K562 (cell line): ENCODE results near the gene ETFBKMT. TPM values are rescaled to one million over a fixed set of nuclear protein-coding genes. Genes with fewer than 3 reads are reported as not detected.
A peak's percentile ranks its signal among the peaks of the same experiment; 100 is the strongest.

Experiments used
- ASH1L ChIP-seq: fragments of 450-650 bp; IDR thresholded peaks from 2 replicates; pipeline ENCODE4 v1.6.1; 2018; ENCODE audit warnings: borderline replicate concordance, mild to moderate bottlenecking, low read depth; ENCODE audit not compliant: partially characterized antibody
- CBX5 ChIP-seq: IDR thresholded peaks from 2 replicates; pipeline ENCODE4 v1.6.1; 2014; ENCODE audit warnings: low read depth, borderline replicate concordance
- CHD4 ChIP-seq: fragments of 200-600 bp; sonication (generic); IDR thresholded peaks from 3 replicates; pipeline ENCODE4 v1.6.1; 2012; ENCODE audit warnings: low read depth, mild to moderate bottlenecking, mixed read lengths, low read length, inconsistent platforms; ENCODE audit not compliant: insufficient read depth, insufficient replicate concordance, poor library complexity, severe bottlenecking
- CXXC5 ChIP-seq: fragments of 250-450 bp; sonication (Bioruptor Pico); IDR thresholded peaks from 2 replicates; pipeline ENCODE4 v1.8.0; 2022; ENCODE audit warnings: inconsistent platforms, mild to moderate bottlenecking, moderate library complexity
- DIDO1 ChIP-seq: fragments of 450-650 bp; IDR thresholded peaks from 2 replicates; pipeline ENCODE4 v1.6.1; 2016; ENCODE audit warnings: low read depth, missing biosample characterization, missing genetic modification characterization
- ELK1 ChIP-seq: sonication (generic); formaldehyde crosslinking; IDR thresholded peaks from 2 replicates; pipeline ENCODE4 v1.8.1; 2022; ENCODE audit warnings: missing genetic modification reagents
- HMBOX1 ChIP-seq: sonication (generic); IDR thresholded peaks from 2 replicates; pipeline ENCODE4 v1.6.1; 2016
- KDM5B ChIP-seq: fragments of 200-600 bp; sonication (generic); IDR thresholded peaks from 2 replicates; pipeline ENCODE4 v1.6.1; 2012; ENCODE audit warnings: low read depth, mild to moderate bottlenecking, moderate library complexity, low read length, control low read depth, inconsistent platforms; ENCODE audit not compliant: insufficient replicate concordance
- KHSRP ChIP-seq: fragments of 450-650 bp; IDR thresholded peaks from 2 replicates; pipeline ENCODE4 v1.6.1; 2017
- MEF2D ChIP-seq: conservative IDR thresholded peaks from 2 replicates; pipeline ENCODE4 v1.6.1; 2016; ENCODE audit warnings: low read depth, missing genetic modification characterization, missing compliant biosample characterization
- PRDM10 ChIP-seq: fragments of 450-650 bp; IDR thresholded peaks from 2 replicates; pipeline ENCODE4 v1.6.1; 2018; ENCODE audit not compliant: partially characterized antibody
- PRPF4 ChIP-seq: fragments of 200-400 bp; formaldehyde crosslinking; IDR thresholded peaks from one replicate; pipeline ENCODE4 v1.6.1; 2017; ENCODE audit warnings: low read length, low read depth, mild to moderate bottlenecking; ENCODE audit not compliant: insufficient read depth, poor library complexity, severe bottlenecking
- RBM22 ChIP-seq: fragments of 200-400 bp; formaldehyde crosslinking; IDR thresholded peaks from 2 replicates; pipeline ENCODE4 v1.6.1; 2018; ENCODE audit warnings: low read length, low read depth; ENCODE audit not compliant: poor library complexity, severe bottlenecking
- SIN3B ChIP-seq: fragments of 450-650 bp; IDR thresholded peaks from 2 replicates; pipeline ENCODE4 v1.6.1; 2017; ENCODE audit warnings: low read depth, mild to moderate bottlenecking, moderate library complexity
- SMARCE1 ChIP-seq: fragments of 450-650 bp; IDR thresholded peaks from 2 replicates; pipeline ENCODE4 v1.7.1; 2016; ENCODE audit warnings: mild to moderate bottlenecking
- ZBTB26 ChIP-seq: fragments of 450-650 bp; formaldehyde crosslinking; IDR thresholded peaks from 2 replicates; pipeline ENCODE4 v1.4.0; 2022; ENCODE audit warnings: missing genetic modification characterization
- ZC3H4 ChIP-seq: sonication (generic); formaldehyde crosslinking; IDR thresholded peaks from 2 replicates; pipeline ENCODE4 v1.9.0; 2021; ENCODE audit warnings: missing genetic modification reagents, borderline replicate concordance
- ZNF12 ChIP-seq: sonication (generic); formaldehyde crosslinking; IDR thresholded peaks from 2 replicates; pipeline ENCODE4 v1.4.0; 2020; ENCODE audit warnings: mild to moderate bottlenecking, missing genetic modification reagents
- ZNF507 ChIP-seq: conservative IDR thresholded peaks from 2 replicates; pipeline ENCODE4 v1.6.1; 2017; ENCODE audit warnings: missing genetic modification characterization, missing compliant biosample characterization
- ZNF551 ChIP-seq: fragments of 250-450 bp; sonication (Bioruptor Pico); IDR thresholded peaks from 2 replicates; pipeline ENCODE4 v1.5.0; 2021; ENCODE audit warnings: mild to moderate bottlenecking, moderate library complexity
- ZNF668 ChIP-seq: fragments of 250-450 bp; sonication (Bioruptor Pico); IDR thresholded peaks from 2 replicates; pipeline ENCODE4 v1.8.0; 2022; ENCODE audit warnings: mild to moderate bottlenecking, inconsistent platforms
- ZNF778 ChIP-seq: fragments of 450-650 bp; formaldehyde crosslinking; IDR thresholded peaks from 2 replicates; pipeline ENCODE4 v1.4.0; 2020; ENCODE audit warnings: mild to moderate bottlenecking, moderate library complexity
- polyA plus RNA-seq, 8 experiments: library from polyadenylated mRNA; depleted of rRNA in 4 of 8; stranded (reverse) in 5 of 8; unstranded in 3 of 8; fragments of >200 nt; fragmentation: Nextera tagmentation in 2 of 8; fragmentation: Illumina TruSeq in 1 of 8; extraction: Ambion mirVana in 2 of 8; extraction: Trizol in 1 of 8; gene quantifications; 2 replicates each; pipeline versions ENCODE4 v1.2.1 to v1.2.3, GENCODE V29; 2011 to 2014; ENCODE audit warnings: inconsistent platforms in 1 of 8, missing spikeins in 1 of 8
- total RNA-seq, 7 experiments: library from RNA; depleted of rRNA in 6 of 7; stranded (reverse); fragments of >200 nt in 6 of 7; fragmentation: Illumina TruSeq in 2 of 7; extraction: Trizol in 2 of 7; gene quantifications; 2 replicates each; pipeline versions ENCODE4 v1.2.1 to v1.2.3, GENCODE V29; 2011 to 2021; ENCODE audit warnings: low replicate concordance in 1 of 7

Gene ETFBKMT
- total and polyA plus RNA-seq, 9 of the 15 experiments (the other 6 are each of a cell fraction or from before 2014, with no cell fraction given): 0.18 to 1.7 (median 0.96) TPM

- TF ChIP-seq ZC3H4 (CRISPR knock-in tag) (no peak), SIN3B (no peak), PRDM10 (peak; percentile 31), KHSRP (no peak), ZNF668 (CRISPR knock-in tag) (no peak), CHD4 (no peak), DIDO1 (tag) (no peak), CXXC5 (CRISPR knock-in tag) (0 out of 2 replicates have a peak, but pooled peaks have one; percentile 10), ZNF778 (CRISPR knock-in tag) (no peak), CBX5 (peak; percentile 99), ASH1L (no peak), RBM22 (no peak), KDM5B (no peak), PRPF4 (no peak), SMARCE1 (no peak), ZNF12 (CRISPR knock-in tag) (no peak), HMBOX1 (no peak), ZBTB26 (CRISPR knock-in tag) (no peak), ZNF551 (CRISPR knock-in tag) (no peak), MEF2D (no peak), ZNF507 (tag) (no peak), ELK1 (no peak)
Observed at GRCh38 chr12:31682136-31682962, 22.9 kb downstream of the ETFBKMT start (continued).
